SU-DHL-6 (cell line): ENCODE results near the gene OSGEP.

Source experiments
- H2AFZ ChIP-seq: fragments of 200-600 bp; sonication (generic); 2 replicates; pipeline ENCODE4 v1.6.1; 2014; ENCODE audit warnings: low read depth, mild to moderate bottlenecking, moderate library complexity, mixed read lengths, antibody characterized with exemption, low read length; ENCODE audit not compliant: severe bottlenecking
- H3F3A ChIP-seq: fragments of 200-600 bp; shearing (Covaris generic); 2 replicates; pipeline ENCODE4 v1.6.0; 2016; ENCODE audit warnings: antibody characterized with exemption, mild to moderate bottlenecking; ENCODE audit not compliant: insufficient read depth
- H3K27ac ChIP-seq: fragments of 200-600 bp; sonication (generic); 2 replicates; pipeline ENCODE4 v1.5.1; 2016; ENCODE audit warnings: low read depth, mild to moderate bottlenecking, low read length, moderate library complexity, mixed read lengths
- H3K27me3 ChIP-seq: fragments of 200-600 bp; sonication (generic), shearing (Covaris generic); 2 replicates; pipeline ENCODE4 v1.6.0; 2014; ENCODE audit warnings: mild to moderate bottlenecking, low read length
- H3K36me3 ChIP-seq: fragments of 200-600 bp; sonication (generic); 2 replicates; pipeline ENCODE4 v1.6.1; 2014; ENCODE audit warnings: mild to moderate bottlenecking, low read length, mixed read lengths
- H3K4me2 ChIP-seq: fragments of 300-600, 200-600 bp; shearing (Covaris generic), sonication (generic); 2 replicates; pipeline ENCODE4 v1.6.0; 2014; ENCODE audit warnings: low read length, low read depth, mild to moderate bottlenecking; ENCODE audit not compliant: poor library complexity, severe bottlenecking
- H3K4me3 ChIP-seq: fragments of 200-600 bp; sonication (generic); 2 replicates; pipeline ENCODE4 v1.5.1; 2014; ENCODE audit warnings: antibody characterized with exemption, low read length, mild to moderate bottlenecking, mixed read lengths; ENCODE audit not compliant: insufficient read depth, poor library complexity, severe bottlenecking
- H3K79me2 ChIP-seq: fragments of 200-600 bp; sonication (generic); 2 replicates; pipeline ENCODE4 v1.6.1; 2014; ENCODE audit warnings: mild to moderate bottlenecking, low read length, moderate library complexity; ENCODE audit not compliant: insufficient read depth
- H3K9ac ChIP-seq: fragments of 200-600 bp; sonication (generic); 2 replicates; pipeline ENCODE4 v1.7.0; 2014; ENCODE audit warnings: mild to moderate bottlenecking, low read length
- H3K9me2 ChIP-seq: fragments of 200-600 bp; sonication (generic); replicated peaks from 2 replicates; pipeline ENCODE4 v1.6.1; 2014; ENCODE audit warnings: low read length; ENCODE audit not compliant: insufficient read depth
- H3K9me3 ChIP-seq: fragments of 200-600 bp; sonication (generic); 2 replicates; pipeline ENCODE4 v1.6.1; 2014; ENCODE audit warnings: low read length, mixed read lengths; ENCODE audit not compliant: insufficient read depth
- H4K20me1 ChIP-seq: fragments of 200-600 bp; sonication (generic); 2 replicates; pipeline ENCODE4 v1.6.1; 2014; ENCODE audit warnings: low read depth, mild to moderate bottlenecking, antibody characterized with exemption, low read length, moderate library complexity, mixed read lengths
- EZH2phosphoT487 ChIP-seq: fragments of 200-600 bp; sonication (generic), shearing (Covaris generic); conservative IDR thresholded peaks from 2 replicates; pipeline ENCODE4 v1.6.1; 2018; ENCODE audit warnings: mild to moderate bottlenecking, antibody characterized with exemption, low read length, moderate library complexity, mixed read lengths
- TF ChIP-seq, protein P1 (sequence below): fragments of 200-600 bp; sonication (generic); IDR thresholded peaks from one replicate; pipeline ENCODE4 v1.5.1; 2017; ENCODE audit warnings: antibody characterized with exemption, mild to moderate bottlenecking, low read length, moderate library complexity; ENCODE audit not compliant: insufficient read depth, poor library complexity, severe bottlenecking

OSGEP gene

DNA sequence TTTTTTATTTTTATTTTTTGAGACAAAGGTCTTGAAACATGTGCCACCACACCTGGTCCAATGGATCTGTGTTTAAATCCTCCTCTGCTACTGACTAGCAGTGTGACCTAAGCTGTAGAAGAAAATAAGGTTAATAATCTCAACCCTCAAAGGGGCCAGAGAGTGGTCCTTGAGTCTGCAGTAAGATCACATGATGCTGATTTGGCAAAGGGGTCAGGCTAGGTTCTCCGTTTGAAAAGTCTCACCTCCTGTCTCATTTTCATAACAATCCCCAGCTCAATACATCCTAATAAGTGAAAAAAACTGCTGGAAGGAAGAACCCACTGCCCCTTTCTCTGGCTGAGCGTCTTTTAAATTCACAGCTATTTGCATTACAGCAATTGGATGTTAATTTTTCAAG lies 33.3 kb downstream of the OSGEP start:
- H2AFZ ChIP-seq, result no peak overlapping the region
- TF ChIP-seq, protein P1, sequence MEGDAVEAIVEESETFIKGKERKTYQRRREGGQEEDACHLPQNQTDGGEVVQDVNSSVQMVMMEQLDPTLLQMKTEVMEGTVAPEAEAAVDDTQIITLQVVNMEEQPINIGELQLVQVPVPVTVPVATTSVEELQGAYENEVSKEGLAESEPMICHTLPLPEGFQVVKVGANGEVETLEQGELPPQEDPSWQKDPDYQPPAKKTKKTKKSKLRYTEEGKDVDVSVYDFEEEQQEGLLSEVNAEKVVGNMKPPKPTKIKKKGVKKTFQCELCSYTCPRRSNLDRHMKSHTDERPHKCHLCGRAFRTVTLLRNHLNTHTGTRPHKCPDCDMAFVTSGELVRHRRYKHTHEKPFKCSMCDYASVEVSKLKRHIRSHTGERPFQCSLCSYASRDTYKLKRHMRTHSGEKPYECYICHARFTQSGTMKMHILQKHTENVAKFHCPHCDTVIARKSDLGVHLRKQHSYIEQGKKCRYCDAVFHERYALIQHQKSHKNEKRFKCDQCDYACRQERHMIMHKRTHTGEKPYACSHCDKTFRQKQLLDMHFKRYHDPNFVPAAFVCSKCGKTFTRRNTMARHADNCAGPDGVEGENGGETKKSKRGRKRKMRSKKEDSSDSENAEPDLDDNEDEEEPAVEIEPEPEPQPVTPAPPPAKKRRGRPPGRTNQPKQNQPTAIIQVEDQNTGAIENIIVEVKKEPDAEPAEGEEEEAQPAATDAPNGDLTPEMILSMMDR, result no peak
- TF ChIP-seq EZH2phosphoT487, result no peak
- no peak overlapping the region for H3K4me3 ChIP-seq

DNA sequence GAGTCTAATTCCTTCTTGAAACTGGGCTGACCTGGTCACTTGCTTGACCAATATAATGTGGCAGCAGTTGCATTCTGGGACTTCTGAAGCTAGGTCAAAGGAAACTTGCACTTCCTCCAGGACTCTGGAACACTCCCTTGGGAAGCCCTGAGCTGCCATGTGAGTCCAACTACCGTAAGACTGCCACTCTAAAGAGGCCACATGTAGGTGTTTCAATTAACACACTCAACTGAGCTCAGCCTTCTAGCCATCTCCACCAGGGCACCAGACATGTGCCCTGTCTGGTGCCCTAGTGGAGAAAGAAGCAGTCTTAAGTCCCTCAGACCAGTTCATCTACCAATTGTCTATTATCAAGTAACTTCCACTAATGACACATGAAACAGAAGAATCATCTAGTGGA lies 35.2 kb downstream of the OSGEP start:
- Histone ChIP-seq H3K9me3 (no peaks in the 10 kb centered on the region), H3K27me3 (no peaks in the 10 kb centered on the region), H3K27ac (no peak overlapping the region), H3K4me2 (no peak overlapping the region), H4K20me1 (no peaks in the 10 kb centered on the region), H3K9me2 (no peaks in the 10 kb centered on the region), H3F3A (0 out of 2 replicates have a peak, but pooled peaks cover 3% of the 10 kb centered on the region), H3K4me3 (no peak overlapping the region), H2AFZ (no peak overlapping the region), H3K79me2 (no peaks in the 10 kb centered on the region), H3K9ac (no peak overlapping the region), H3K36me3 (no peaks in the 10 kb centered on the region)
- TF ChIP-seq EZH2phosphoT487, result no peak
- TF ChIP-seq, protein P1, result no peak

More for the DNA sequence above, 33.3 kb downstream of the OSGEP start:
- H3F3A ChIP-seq, result no peaks in the 10 kb centered on the region
- H3K9ac ChIP-seq, result no peak overlapping the region
- H3K4me2 ChIP-seq, result no peak overlapping the region
- no peak overlapping the region for H3K27ac ChIP-seq
- no peaks in the 10 kb centered on the region for H3K79me2 ChIP-seq
- H3K9me3 ChIP-seq, result no peaks in the 10 kb centered on the region
- H3K27me3 ChIP-seq, result no peaks in the 10 kb centered on the region
- no peaks in the 10 kb centered on the region for H3K36me3 ChIP-seq
- no peaks in the 10 kb centered on the region for H4K20me1 ChIP-seq
- no peaks in the 10 kb centered on the region for H3K9me2 ChIP-seq

DNA sequence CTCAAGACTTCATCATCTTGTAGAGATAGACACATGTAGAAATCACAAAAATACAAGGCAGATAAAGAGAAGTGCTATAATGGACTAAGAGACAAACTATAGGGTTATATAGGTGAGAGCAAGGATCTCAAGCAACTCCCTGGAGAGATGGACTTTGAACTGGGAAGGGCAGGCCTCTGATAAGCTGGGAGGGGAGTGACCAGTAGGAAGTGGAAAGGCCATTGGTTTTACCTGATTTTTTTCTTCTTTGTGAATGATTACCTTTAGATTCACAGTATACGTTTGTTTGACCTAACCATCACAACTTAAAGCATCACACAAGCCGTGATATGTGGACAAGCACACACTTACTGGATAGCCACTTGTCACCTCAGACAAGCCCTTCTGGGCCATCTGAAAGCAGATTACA lies 36.1 kb downstream of the OSGEP start:
- Histone ChIP-seq H3K27ac (no peak overlapping the region), H3K9ac (no peak overlapping the region), H3K9me2 (no peaks in the 10 kb centered on the region), H3K4me2 (no peak overlapping the region), H3K27me3 (no peaks in the 10 kb centered on the region), H2AFZ (no peak overlapping the region), H3F3A (0 out of 2 replicates have a peak, but pooled peaks cover 3% of the 10 kb centered on the region), H4K20me1 (no peaks in the 10 kb centered on the region), H3K36me3 (no peaks in the 10 kb centered on the region), H3K79me2 (no peaks in the 10 kb centered on the region), H3K9me3 (no peaks in the 10 kb centered on the region), H3K4me3 (no peak overlapping the region)
- TF ChIP-seq, protein P1, result no peak
- no peak for TF ChIP-seq EZH2phosphoT487
